ENCODE measurements around the gene IMMP2L.
"Not testable (repeated sequence)": the region's sequence is repeated elsewhere in the genome, so short reads cannot be mapped to it uniquely, and the experiment has no call there.

Gene IMMP2L

GRCh38 chr7:111094419-111094818 lies 467.9 kb downstream of the IMMP2L start:
- DNase-seq: no peak

DNA sequence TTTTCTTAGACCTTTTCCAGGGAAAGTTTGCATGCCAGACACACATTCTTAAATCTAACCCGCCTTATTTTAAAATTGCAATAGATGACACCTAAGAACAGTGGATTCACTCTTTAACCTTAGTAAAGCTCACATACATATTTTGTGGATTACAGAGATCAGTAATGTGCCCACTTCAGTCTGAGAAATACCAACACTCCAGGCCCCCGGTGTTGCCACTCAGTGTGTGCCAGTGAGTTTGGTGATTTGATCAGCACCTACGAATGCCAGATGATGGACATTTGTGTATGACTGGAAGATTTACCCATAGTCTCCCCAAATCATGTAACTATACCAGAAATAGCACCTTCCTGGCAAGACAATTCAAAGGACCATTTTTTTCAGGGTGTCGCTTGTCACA lies 468.8 kb downstream of the IMMP2L start:
- DNase-seq: no peak

DNA sequence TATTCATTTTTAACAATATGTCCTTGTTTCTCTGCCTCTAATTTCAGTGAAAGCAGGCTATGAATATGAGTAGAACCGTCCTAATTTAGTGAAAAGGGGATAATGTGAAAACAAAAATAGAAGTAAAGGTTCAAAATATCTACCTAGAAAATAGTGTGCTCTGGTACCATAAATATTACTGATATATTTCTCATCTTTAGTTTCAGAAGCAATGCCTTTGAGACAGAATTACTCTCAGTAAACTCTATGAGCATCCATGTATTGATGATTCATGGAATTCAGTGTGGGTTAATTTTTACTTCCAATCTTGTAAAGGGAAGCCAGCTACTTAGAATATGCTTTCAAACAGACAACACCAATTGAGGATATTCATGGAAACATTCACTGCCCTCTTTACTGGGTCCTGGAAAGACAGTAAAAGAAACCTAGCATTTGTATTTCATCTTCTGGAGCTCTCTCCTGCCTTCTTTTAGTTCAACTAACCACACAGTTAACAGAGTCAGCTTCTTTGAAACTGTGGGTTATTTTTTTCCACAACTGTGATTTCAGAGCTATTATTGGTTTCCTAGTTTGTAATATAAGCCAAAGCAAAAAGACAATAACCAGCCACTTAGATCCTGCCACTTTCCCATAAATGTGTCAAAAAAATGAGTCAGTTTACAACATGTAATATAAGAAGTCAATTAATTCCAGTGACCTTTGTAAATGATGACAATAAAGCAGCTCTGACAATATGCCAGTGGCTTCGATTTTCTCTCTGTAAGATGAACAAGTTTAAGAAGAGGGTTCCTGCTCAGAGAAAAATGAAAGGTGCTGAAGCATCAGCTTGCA lies 469.7 kb downstream of the IMMP2L start:
- DNase-seq: no peak

DNA sequence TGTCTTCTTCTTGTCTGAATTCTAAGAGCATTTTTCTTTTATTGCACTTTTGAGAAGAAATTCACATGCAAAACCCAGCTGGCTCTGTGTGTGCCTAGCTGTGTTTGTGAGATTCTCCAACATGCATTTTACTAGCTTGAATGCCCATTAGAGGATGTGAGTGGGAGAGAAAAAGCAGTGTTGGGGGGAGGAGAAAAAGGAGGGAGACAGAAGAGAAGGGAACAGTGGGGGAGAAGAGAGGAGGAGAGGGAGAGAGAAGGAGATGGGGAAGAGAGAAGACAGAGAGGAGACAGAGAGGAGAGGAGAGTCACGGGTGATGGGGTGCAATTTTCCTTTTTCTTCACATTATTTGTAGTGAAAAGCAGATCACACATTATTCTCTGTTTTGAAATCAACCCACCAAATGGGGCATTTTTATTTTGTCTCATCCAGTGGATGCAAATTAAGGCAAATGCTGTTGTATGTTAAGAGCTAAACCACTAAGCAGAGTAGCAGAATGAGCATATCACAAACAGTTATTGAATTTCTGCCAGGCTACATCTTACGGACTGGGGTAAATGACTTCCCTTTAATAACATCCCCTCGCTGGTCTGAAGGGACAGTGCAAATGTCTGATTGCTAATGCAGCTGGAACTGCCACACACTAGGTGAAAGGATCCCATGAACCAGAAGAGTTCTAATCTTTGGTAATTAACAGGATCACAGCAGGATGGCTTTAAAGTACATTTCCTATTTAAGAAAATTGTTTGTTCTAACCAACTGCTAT lies 470.5 kb downstream of the IMMP2L start:
- DNase-seq: no peak

DNA sequence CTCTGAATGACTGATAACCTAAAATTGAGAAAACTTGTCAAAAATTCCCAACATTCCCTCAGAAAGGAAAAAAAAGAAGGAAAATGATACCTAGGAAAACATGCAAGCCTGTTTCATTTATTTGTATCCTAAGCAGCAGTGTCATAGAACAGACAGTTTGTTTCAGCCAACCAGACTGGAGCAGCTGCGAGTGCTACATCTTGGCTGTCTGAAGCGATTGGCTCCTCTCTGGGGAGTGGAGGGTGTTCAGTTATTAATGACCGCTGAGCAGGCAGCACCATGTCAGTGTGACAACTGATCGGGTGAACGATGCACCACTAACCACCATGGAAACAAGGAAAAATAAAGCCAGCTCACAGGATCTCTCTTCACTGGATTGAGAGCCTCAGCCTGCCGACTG lies 471.4 kb downstream of the IMMP2L start, which contains the start of gene LRRN3:
LRRN3 (plus strand) TSS at position 282 of the 400 bp plus-strand sequence. CDS start 31,646 bp downstream, outside the sequence.
- DNase-seq: no peak

DNA sequence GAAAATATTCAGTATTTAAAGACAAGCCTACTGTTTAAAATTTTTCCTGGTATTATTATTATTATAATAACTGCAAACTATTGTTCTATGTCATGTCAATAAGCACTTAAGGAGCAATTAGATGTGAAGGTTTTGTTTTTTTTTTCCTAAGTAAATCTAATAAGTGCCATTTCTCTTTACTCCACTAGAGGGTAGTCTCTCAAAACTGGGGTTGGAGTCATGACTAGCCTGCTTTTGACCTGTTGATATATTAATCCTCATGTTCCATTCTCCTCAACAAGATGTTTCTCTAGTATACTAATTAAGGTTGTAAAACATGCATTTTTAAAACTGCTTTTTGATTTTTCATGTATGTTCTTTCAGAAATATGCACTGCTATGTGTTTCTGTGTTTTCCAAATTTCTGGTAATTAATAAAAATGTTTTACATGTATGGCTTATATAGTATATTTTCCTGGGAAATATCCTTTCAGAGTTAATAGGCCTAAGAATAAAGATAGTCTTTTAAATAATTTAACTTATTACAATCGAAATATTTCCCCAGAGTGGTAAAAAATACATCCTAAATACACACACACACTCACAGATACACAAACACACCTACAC lies 472.4 kb downstream of the IMMP2L start:
- peak; percentile 35 to 47 for DNase-seq

GRCh38 chr7:111088328-111088727 lies 474.0 kb downstream of the IMMP2L start:
- DNase-seq: no peak

DNA sequence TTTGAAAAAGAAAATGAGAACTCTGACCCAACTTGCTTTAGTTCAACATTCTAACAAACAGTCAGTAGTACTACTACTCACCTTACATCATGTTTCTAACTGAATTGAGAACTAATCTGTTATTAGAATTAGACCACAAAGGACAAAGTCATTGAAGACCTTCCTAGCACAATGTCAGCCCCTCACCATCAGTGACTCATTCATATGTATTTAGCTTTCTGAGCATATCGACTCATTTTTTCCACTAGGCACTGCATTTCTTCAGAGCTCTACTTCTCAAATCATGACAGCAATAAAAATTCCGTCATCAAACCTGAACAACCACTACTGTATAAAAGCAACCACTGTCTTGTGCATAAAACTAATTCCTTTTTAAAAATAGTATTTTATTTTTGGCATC lies 475.8 kb downstream of the IMMP2L start:
- no peak for DNase-seq

GRCh38 chr7:111085356-111085755 lies 476.9 kb downstream of the IMMP2L start:
- DNase-seq: no peak

DNA sequence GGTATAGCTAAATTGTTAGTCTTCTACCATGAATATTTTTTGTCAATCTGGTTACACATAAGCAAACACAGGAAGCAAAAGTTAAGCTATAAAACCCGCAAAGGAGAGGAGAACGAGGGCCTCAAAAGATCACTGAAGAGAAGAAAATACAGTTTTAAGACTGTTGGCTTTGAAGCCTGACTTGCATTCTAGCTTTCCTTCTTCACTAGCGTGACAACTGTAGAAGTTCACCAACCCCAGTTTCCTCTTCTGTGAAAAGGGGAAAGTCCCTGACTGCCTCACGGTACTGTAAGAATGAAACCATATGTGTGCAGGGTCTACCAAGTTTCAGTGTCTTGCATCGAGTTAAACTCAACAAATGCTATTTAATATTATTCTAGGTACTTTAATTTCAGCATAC lies 478.9 kb downstream of the IMMP2L start:
- peak; percentile 69 to 83 for DNase-seq

DNA sequence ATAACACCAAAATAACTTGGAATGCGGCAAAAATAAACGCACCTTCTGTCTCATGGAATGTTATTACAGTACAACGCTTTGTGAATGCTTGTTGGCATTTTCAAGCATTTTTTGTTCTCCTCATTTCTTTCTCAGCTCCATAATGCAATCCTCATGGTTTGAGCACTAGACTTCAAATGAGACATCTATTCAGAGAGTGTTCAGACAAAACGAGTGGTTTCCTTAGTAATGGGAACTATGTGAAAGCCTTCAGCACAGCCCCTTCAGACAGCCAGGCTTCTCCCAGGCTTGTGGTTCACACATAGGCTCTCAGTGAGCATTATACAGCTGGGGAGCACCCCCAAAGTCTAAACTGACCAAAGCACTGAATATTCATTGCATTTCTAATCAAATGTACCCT lies 479.9 kb downstream of the IMMP2L start:
- no peak for DNase-seq

GRCh38 chr7:111081546-111082267 lies 480.6 kb downstream of the IMMP2L start:
- DNase-seq: no peak

- DNase-seq: no peak
These were observed 481.7 kb downstream of the IMMP2L start for GRCh38 chr7:111080495-111081105.

DNA sequence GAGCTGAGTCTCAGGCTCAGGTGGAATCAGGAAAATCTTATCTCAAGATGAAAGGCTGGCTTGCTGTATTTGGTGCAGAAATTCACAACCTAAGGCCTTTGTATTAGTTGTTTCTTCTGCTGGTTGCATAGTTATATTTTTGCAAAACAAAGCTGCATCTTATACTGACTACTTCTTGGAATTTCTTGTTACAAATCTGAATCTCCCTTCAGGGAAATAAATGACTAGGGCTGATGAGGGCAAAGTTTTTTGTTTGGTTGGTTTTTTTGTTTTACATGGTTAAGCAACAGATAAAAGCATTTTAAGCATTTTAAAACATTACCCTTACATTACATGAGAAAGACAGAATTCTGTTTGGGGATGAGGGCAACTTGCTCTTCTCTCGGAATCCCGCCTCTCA lies 485.3 kb downstream of the IMMP2L start:
- DNase-seq: no peak

DNA sequence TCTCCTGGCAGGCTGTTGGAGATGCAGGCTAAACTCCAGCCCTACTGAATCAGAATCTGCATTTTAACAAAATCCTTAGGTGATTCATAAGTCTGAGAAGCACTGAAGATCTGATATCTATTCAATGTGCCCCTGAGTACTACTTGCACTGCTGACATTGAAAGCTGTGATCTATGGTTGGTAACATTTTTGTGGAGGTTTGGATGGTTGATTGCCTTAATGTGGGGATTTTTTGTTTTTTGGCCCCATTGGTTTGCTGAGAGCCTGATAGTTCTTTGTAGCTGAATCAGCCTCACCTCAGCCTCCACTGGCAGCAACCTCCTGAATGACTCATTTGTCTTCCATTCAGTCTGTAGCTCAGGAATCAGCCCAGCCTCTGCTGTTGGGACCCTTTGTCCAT lies 486.1 kb downstream of the IMMP2L start:
- no peak for DNase-seq

- DNase-seq: no peak
These were observed 486.8 kb downstream of the IMMP2L start for GRCh38 chr7:111075498-111075897.

DNA sequence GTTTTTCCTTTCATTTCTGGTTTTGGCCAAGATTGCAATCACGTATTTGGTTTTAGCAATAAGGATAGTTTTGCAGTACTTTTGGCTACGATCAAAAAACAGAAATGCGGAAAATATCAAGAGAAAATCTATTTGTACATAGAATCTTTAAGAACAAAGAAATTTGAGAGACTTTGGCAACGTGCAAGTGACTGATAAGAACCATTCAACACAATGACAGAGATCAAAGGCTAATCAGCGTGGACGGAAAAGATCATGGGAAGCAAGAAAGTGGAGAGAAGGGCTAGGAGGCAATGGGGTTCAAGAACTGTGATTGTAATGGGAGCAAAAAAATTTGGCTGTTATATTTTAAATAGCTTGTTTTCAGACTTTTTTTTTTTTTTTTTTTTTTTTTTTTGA lies 487.5 kb downstream of the IMMP2L start:
- DNase-seq: no peak

- DNase-seq: peak; percentile 14 to 30
These were observed 488.1 kb downstream of the IMMP2L start for GRCh38 chr7:111074071-111074747.

GRCh38 chr7:111072658-111073057 lies 489.6 kb downstream of the IMMP2L start:
- DNase-seq: not testable (repeated sequence)

DNA sequence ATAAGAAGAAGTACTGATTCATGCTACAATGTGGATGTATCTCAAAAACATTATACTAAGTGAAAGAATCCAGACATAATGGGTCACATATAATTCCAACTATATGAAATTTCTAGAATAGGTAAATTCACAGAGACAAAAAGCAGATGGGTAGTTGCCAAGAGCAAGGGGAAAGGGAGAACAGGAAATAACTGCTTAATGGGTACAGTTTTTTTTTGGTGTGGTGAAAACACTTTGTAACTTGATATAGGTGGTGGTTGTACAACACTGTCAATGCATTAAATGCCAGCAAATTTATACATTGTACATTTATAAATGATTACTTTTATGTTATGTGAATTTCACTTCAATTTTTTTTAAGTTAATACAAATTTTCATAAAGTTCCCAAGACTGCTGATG lies 490.7 kb downstream of the IMMP2L start:
- no peak for DNase-seq

GRCh38 chr7:111068618-111069017 lies 493.7 kb downstream of the IMMP2L start:
- no peak for DNase-seq

DNA sequence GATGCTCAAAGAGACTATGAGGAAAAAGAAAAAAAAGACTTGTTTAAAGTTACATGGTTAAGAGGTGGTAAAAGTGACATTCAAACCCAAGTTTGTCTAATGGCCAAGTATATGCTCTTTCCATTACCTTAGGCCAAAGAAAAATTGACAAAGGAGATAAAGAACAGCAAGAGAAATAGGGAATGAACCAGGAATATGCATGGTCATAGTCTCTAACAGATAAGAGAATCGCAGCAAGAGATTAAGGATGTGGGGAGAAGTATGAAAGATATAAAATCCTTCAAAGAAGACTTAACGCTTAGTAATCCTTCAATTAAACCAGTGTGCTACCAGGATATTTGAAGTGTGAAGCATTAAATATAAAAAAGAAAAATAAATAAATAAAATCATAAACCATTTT lies 494.6 kb downstream of the IMMP2L start:
- no peak for DNase-seq

All from inflammatory macrophage (primary cell).